Stimulated activated CD4-positive, alpha-beta T cell treated with anti-CD3 and anti-CD28 coated beads, Interleukin-2, amount 100 ng/mL, for 24 hours (primary cell): ENCODE data around the gene CEBPE.
"Not testable (repeated sequence)": the region's sequence is repeated elsewhere in the genome, so short reads cannot be mapped to it uniquely, and the experiment has no call there.

Experiments used
- DNase-seq, 2 donors: peaks; one replicate each; pipeline ENCODE4 v3.0.0-alpha.2; 2020

The CEBPE gene

GRCh38 chr14:23120541-23121251 is 1.6 kb upstream of the CEBPE start:
- peak; percentile 80 to 84 for DNase-seq

- DNase-seq: peak; percentile 24 to 30
These were observed 590 bp upstream of the CEBPE start for GRCh38 chr14:23119363-23120327.

GRCh38 chr14:23117371-23118020 is 1.6 kb downstream of the CEBPE start:
- no peak for DNase-seq

- DNase-seq: no peak
These were observed 3.1 kb downstream of the CEBPE start for GRCh38 chr14:23115918-23116317.

GRCh38 chr14:23115039-23115731 is 3.9 kb downstream of the CEBPE start:
- DNase-seq: no peak

- DNase-seq: no peak
These were observed 4.4 kb downstream of the CEBPE start for GRCh38 chr14:23114669-23115038.

- DNase-seq: no peak
These were observed 5.0 kb downstream of the CEBPE start for GRCh38 chr14:23114120-23114458.

GRCh38 chr14:23113431-23114119 is 5.5 kb downstream of the CEBPE start:
- DNase-seq: no peak

GRCh38 chr14:23112359-23113178 is 6.5 kb downstream of the CEBPE start:
- DNase-seq: no peak

- DNase-seq: no peak
These were observed 8.3 kb downstream of the CEBPE start for GRCh38 chr14:23110579-23111365.

- DNase-seq: no peak
These were observed 9.3 kb downstream of the CEBPE start for GRCh38 chr14:23109769-23110168.

- DNase-seq: not testable (repeated sequence)
These were observed 10.9 kb downstream of the CEBPE start for GRCh38 chr14:23108169-23108568.

GRCh38 chr14:23107620-23108019 is 11.4 kb downstream of the CEBPE start:
- not testable (repeated sequence) for DNase-seq

- no peak for DNase-seq
These were observed 12.4 kb downstream of the CEBPE start for GRCh38 chr14:23106747-23107045.

GRCh38 chr14:23105348-23105824 is 13.7 kb downstream of the CEBPE start:
- no peak for DNase-seq

GRCh38 chr14:23104591-23105347 is 14.3 kb downstream of the CEBPE start, which contains the start of gene CIROP:
TSS of gene CIROP (minus strand) at chr14:23104989. CDS start at chr14:23104920, 69 bp downstream.
- DNase-seq: no peak

GRCh38 chr14:23104070-23104590 is 14.9 kb downstream of the CEBPE start:
- DNase-seq: no peak

GRCh38 chr14:23103581-23103980 is 15.5 kb downstream of the CEBPE start:
- DNase-seq: no peak

- no peak for DNase-seq
These were observed 16.3 kb downstream of the CEBPE start for GRCh38 chr14:23102801-23103200.
